ENCODE data around the gene SPATA6. TPM values are rescaled to one million over a fixed set of nuclear protein-coding genes. Genes with fewer than 3 reads are reported as not detected.
"Not testable (repeated sequence)": the region's sequence is repeated elsewhere in the genome, so short reads cannot be mapped to it uniquely, and the experiment has no call there.

Gene SPATA6
- total RNA-seq, 1 experiment from 2014 or later = 18.2 TPM

- intact Hi-C loops (cut with micrococcal nuclease; ENCODE audit: unreplicated experiment); CTCF ChIA-PET; in situ Hi-C loops (cut with HindIII; ENCODE audit: low pct_unique_long_range_greater_than_20kb, low sequenced_read_pairs): not testable (repeated sequence)
Measured at GRCh38 chr1:48440786-48441185, 31.2 kb downstream of the SPATA6 start.

GRCh38 chr1:48439380-48439779 lies 32.6 kb downstream of the SPATA6 start:
- no TSS peak for BruUV-seq (replicated peaks)
- no peak for TF ChIP-seq SIN3A (IDR thresholded peaks at IDR 0.05; ENCODE audit: borderline replicate concordance, insufficient read depth, low read depth, low read length)
- TF ChIP-seq CTCF (IDR thresholded peaks at IDR 0.05) = no peak
- TF ChIP-seq POLR2AphosphoS5 (IDR thresholded peaks at IDR 0.05; ENCODE audit: low read depth, low read length) = no peak
- no peak for TF ChIP-seq TCF7L2 (IDR thresholded peaks at IDR 0.05; ENCODE audit: low read depth, low read length)
- no peak for TF ChIP-seq REST (IDR thresholded peaks at IDR 0.05; ENCODE audit: insufficient read depth in 1 of 2, low read depth in 2 of 2, low read length in 1 of 2)
- intact Hi-C loops (cut with micrococcal nuclease; ENCODE audit: unreplicated experiment) = no loop called here
- ChIA-PET POLR2A (no interaction called here), CTCF (no interaction called here)
- ATAC-seq (no peak), DNase-seq (ENCODE audit: low read depth, low spot score) (no peak)
- in situ Hi-C loops (cut with HindIII; ENCODE audit: low pct_unique_long_range_greater_than_20kb, low sequenced_read_pairs) = no loop called here
- Histone ChIP-seq H3K27ac (ENCODE audit: low read length) (no peak overlapping the region), H3K9me3 (ENCODE audit: control insufficient read depth, insufficient read depth, low read depth, low read length) (no peaks in the 10 kb centered on the region), H3K4me3 (ENCODE audit: low read depth in 2 of 2, low read length in 2 of 2) (no peak overlapping the region), H3K36me3 (ENCODE audit: control insufficient read depth, insufficient read depth, low read length) (no peaks in the 10 kb centered on the region), H3K4me1 (ENCODE audit: control insufficient read depth, insufficient read depth, low read length) (no peaks in the 10 kb centered on the region), H3K27me3 (ENCODE audit: control insufficient read depth, insufficient read depth, low read length) (no peaks in the 10 kb centered on the region)

More at GRCh38 chr1:48440786-48441185, 31.2 kb downstream of the SPATA6 start:
- BruUV-seq (replicated peaks); H3K9me3 ChIP-seq (ENCODE audit: control insufficient read depth, insufficient read depth, low read depth, low read length); POLR2A ChIA-PET; H3K4me1 ChIP-seq (ENCODE audit: control insufficient read depth, insufficient read depth, low read length); H3K4me3 ChIP-seq (ENCODE audit: low read depth in 2 of 2, low read length in 2 of 2); ATAC-seq; H3K27me3 ChIP-seq (ENCODE audit: control insufficient read depth, insufficient read depth, low read length); H3K27ac ChIP-seq (ENCODE audit: low read length); H3K36me3 ChIP-seq (ENCODE audit: control insufficient read depth, insufficient read depth, low read length); DNase-seq (ENCODE audit: low read depth, low spot score): not testable (repeated sequence)

GRCh38 chr1:48437379-48437778 lies 34.6 kb downstream of the SPATA6 start:
- DNase-seq (ENCODE audit: low read depth, low spot score); H3K36me3 ChIP-seq (ENCODE audit: control insufficient read depth, insufficient read depth, low read length); BruUV-seq (replicated peaks); H3K4me1 ChIP-seq (ENCODE audit: control insufficient read depth, insufficient read depth, low read length); CTCF ChIA-PET; intact Hi-C loops (cut with micrococcal nuclease; ENCODE audit: unreplicated experiment); H3K27ac ChIP-seq (ENCODE audit: low read length); POLR2A ChIA-PET; in situ Hi-C loops (cut with HindIII; ENCODE audit: low pct_unique_long_range_greater_than_20kb, low sequenced_read_pairs); ATAC-seq; H3K9me3 ChIP-seq (ENCODE audit: control insufficient read depth, insufficient read depth, low read depth, low read length); H3K27me3 ChIP-seq (ENCODE audit: control insufficient read depth, insufficient read depth, low read length); H3K4me3 ChIP-seq (ENCODE audit: low read depth in 2 of 2, low read length in 2 of 2): not testable (repeated sequence)

- CTCF ChIA-PET; ATAC-seq; POLR2A ChIA-PET; H3K36me3 ChIP-seq (ENCODE audit: control insufficient read depth, insufficient read depth, low read length); H3K27me3 ChIP-seq (ENCODE audit: control insufficient read depth, insufficient read depth, low read length); H3K4me1 ChIP-seq (ENCODE audit: control insufficient read depth, insufficient read depth, low read length); H3K27ac ChIP-seq (ENCODE audit: low read length); in situ Hi-C loops (cut with HindIII; ENCODE audit: low pct_unique_long_range_greater_than_20kb, low sequenced_read_pairs); H3K4me3 ChIP-seq (ENCODE audit: low read depth in 2 of 2, low read length in 2 of 2); BruUV-seq (replicated peaks); H3K9me3 ChIP-seq (ENCODE audit: control insufficient read depth, insufficient read depth, low read depth, low read length); intact Hi-C loops (cut with micrococcal nuclease; ENCODE audit: unreplicated experiment); DNase-seq (ENCODE audit: low read depth, low spot score): not testable (repeated sequence)
Measured at GRCh38 chr1:48435312-48436002, 36.5 kb downstream of the SPATA6 start.

Measured in Panc1 (cell line).